GM21717 (cell line): ENCODE results near the gene CHD9.

ENCODE experiments used
- ATAC-seq: cut with Tn5 transposase; IDR thresholded peaks from one replicate; pipeline ENCODE4 v1.9.1; 2021; ENCODE audit warnings: mild to moderate bottlenecking, moderate library complexity; ENCODE audit not compliant: unreplicated experiment

The CHD9 gene

DNA sequence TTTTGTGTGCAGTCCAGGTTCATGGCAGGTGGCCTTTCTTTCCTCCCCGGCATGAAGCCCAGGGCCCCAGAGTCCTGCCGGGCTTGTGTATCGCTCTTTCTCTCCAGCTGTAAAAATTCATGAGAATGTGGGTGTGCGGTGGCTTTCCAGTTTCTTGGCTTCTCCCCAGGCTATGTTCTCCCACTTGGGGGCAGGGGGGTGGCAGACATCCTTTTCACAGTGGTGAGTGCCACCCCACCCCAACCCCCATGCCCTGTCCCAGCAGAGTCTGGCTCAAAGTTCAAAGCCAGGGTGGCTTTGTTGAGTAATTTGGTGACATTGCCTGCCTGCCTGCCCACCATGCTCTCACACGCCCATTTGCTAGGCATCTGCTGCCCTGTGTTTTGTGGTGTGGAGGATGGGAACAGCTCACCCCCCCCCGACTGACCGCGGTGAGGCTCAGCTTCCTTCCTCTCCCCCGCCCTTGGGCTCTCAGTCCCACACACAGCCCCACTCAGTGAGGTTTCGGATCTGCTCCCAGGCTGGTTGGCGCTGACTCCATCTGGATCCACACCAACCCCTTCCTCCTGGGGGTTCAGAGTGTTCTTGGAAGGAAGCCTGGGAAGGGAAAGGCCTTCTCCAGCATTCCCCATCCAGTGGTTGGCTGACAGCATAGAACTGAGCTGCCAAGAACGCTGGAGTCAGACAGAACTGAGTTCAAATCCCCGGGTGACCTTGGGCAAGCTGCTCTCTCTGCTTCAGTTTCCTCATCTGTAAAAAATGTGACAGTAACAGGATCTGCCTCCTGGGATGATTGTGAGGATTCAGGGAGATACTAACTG lies 36.0 kb downstream of the CHD9 start:
- ATAC-seq = no peak

DNA sequence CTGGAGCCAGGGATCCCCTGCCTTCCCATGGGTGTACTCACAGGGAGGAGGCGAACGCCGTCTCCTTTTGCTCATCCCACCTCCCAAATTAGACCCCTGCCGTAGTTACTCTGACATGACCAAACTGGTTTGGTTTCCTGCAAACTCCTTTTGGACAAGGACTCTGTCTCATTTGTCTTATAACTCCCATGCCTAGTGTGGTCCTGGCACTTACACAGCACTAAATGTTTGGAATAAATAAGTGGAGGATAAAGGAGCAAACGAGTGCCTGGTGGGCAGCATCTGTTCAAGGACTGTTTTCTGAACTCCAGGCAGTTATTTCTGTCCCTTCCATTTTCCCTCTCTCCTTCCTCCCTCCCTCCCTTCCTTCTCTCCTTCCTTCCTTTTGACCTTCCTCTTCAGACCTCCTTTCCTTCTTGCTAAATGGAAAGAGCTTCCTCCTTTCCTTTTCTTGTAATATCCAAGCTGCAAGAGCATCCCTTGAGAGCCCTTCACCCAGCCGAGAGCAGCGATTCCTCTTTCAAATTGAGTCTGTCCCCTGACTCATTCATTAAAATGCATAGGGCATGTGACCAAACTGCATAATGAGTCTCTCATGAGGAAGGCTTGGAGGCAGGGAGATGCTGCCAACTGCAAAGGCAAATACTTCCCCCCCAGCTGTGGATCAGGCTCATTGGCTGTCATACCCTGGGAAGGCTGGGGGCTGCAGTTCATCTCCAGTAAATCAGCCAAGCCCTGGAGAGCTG lies 36.8 kb downstream of the CHD9 start:
- ATAC-seq = peak; percentile 56

- no peak for ATAC-seq
These were observed 37.5 kb downstream of the CHD9 start for GRCh38 chr16:53092284-53092683.

GRCh38 chr16:53093162-53093744 lies 38.5 kb downstream of the CHD9 start:
- ATAC-seq = no peak

GRCh38 chr16:53094013-53094630 lies 39.3 kb downstream of the CHD9 start:
- ATAC-seq = peak; percentile 38

GRCh38 chr16:53097190-53097589 lies 42.4 kb downstream of the CHD9 start:
- no peak for ATAC-seq

DNA sequence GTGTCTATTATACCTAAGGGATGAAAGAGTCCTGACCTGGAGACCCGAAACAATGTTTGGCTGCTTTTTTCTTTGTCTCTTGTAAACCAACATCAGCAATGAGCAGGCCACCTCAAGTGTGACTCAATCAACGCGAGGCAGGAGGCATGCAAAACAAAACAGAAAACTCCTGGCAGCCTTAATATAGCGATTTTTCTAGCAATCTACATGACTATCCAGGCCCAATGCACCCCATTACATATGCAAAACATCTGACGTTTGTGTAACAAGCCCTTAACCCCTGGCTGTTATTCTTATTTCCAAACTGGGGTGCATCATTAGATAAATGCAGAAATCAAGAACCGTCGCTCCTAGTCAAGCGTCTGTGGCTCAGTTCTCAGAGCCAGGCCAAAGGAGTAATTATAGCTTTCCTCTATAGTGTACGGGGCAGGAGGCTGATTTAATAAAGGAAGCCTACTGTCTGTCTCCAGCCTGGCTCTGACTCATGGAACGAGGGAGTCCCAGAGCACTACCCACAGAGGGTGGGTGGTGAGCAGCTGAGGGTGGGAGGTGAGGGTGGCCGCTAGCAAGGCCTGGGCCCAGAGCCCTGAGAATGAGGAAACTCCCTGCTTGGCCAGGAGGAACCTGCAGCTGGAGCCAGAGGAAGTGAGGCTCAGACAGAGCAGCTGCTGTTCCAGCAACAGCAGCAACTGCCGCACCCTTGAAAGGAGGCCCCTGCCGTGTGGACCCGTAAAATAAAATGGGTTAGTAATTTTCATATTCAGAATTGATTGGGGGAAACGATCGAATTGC lies 43.9 kb downstream of the CHD9 start:
- ATAC-seq = peak; percentile 62

DNA sequence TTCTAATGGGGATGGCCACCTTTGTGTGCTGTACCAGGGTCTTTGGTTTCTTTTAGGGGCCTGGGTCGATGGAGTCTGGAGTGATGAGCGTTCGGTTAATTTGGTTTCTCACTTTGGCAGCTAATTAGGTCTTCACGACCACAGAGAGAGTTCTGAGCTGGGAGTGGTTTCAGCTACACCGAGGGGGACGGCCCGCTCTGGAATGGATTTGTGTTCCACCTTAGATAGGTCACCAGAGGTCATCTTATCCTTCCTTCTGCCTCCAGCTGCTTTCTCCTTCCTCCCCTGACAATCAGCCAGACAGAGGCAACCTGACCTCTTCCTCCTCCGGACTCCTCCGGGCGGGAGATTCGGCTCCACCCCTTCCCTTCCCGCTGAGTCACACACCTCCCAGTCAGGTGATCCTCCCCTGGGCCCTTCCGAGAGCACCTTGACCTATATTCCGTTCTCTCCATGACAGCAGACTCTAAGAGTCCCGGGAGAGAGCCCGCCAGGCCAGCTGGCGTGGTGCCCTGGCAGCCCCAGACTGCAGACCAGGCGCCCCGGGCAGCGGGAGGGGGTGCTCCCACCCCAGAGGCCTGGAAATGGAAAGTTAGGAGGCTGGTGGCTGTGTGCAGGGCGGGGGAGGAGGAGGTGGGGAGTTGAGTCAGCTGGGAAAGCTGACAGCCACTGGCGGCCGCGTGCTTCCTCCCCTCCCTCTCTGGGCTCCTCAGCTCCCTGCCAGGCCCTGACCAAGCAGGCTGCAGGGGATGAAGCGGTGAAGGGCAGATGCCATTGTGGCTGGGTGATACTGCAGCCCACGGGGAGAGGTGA lies 44.7 kb downstream of the CHD9 start:
- ATAC-seq = peak; percentile 60

DNA sequence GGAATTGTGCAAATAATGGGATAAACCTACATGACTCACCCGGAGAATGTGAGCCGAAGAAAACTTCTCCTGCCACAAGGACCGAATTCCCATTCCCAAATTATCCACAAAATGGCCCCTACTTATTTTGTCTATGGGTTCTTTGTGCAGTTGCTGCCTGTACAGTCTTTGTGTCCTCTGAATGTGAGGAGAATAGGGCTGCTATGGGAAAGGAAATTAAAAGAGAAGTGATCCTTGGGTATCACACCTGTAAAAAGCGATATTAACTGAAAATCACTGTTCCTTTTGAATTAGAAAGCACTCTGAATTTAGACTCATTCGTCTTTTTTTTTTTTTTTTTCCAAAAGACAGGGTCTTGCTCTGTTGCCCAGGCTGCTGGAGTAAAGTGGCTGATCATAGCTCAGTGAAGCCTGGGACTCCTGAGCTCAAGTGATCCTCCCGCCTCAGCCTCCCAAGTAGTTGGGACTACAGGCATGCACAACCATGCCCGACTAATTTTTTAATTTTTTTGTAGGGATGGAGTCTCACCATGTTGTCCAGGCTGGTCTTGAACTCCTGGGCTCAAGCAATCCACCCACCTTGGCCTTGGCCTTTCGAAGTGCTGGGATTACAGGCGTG lies 45.4 kb downstream of the CHD9 start:
- no peak for ATAC-seq

GRCh38 chr16:53100889-53101288 lies 46.1 kb downstream of the CHD9 start:
- no peak for ATAC-seq

GRCh38 chr16:53103811-53104210 lies 49.0 kb downstream of the CHD9 start:
- no peak for ATAC-seq

GRCh38 chr16:53105565-53105964 lies 50.8 kb downstream of the CHD9 start:
- ATAC-seq = no peak

GRCh38 chr16:53111078-53111791 lies 56.4 kb downstream of the CHD9 start:
- peak; percentile 58 for ATAC-seq

DNA sequence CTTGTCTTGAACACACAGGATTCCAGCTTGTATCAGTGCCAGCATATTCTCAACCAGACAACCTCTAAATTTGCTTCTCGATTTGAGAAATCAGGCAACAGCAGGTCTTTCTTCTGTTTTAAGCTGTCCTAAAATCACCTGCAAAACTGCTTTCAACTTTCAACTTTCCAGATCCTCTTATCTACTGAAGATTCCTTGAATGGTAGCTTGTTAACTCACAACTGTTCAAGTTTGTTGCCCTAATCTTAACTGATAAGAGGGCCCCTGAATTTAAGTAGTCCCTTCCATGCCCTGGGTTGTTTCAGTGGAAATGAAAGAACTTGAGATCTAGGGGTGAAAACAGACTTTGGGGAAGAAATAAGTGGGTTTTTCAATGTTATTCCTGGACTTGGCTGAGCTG lies 57.2 kb downstream of the CHD9 start:
- ATAC-seq = no peak

- ATAC-seq = no peak
These were observed 60.3 kb downstream of the CHD9 start for GRCh38 chr16:53115047-53115446.

- no peak for ATAC-seq
These were observed 61.0 kb downstream of the CHD9 start for GRCh38 chr16:53115773-53116172.

DNA sequence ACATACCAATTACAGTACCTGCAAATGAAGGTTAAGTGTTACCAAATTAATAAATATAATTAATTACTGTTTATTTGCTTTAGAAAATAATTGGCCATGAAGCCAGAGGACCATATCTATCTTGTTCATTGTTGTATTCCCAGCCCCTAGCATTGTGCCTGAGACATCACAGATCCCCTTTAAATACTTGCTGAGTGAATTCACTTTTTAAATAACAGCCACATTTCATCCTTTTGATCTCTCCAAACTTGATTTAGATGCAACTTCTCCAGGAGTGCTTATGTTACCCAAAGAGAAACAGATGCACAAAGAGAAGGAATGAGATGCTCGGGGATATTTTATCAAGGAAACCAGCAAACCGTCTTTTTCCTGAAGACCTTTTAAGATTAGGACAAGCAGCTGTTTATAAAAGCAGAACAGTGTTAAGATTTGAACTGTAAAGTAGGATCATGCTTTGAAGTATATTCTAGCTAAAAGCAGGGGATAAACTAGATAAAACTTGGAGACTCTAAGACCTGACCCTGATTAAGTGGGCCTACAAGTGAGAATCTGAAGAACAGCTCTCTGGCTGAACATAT lies 66.3 kb downstream of the CHD9 start:
- ATAC-seq = no peak

- no peak for ATAC-seq
These were observed 66.9 kb downstream of the CHD9 start for GRCh38 chr16:53121661-53122060.
